GM10248 (cell line): Measurements from ENCODE around the gene VMP1.
"Not testable (repeated sequence)": the region's sequence is repeated elsewhere in the genome, so short reads cannot be mapped to it uniquely, and the experiment has no call there.

Source experiments
- CTCF ChIA-PET: fragments of 300-600 bp; sonication (Branson Sonifier 250); formaldehyde crosslinking; extraction: SDS; loops from one replicate; lab custom pipeline; 2021; ENCODE audit warnings: antibody characterized with exemption; lab: Yijun Ruan, JAX
- POLR2A ChIA-PET: fragments of 350-650 bp; sonication (Branson Sonifier 250); formaldehyde crosslinking; extraction: SDS; loops from one replicate; lab custom pipeline; 2020; ENCODE audit warnings: antibody characterized with exemption; lab: Yijun Ruan, JAX
- DNase-seq: peaks from one replicate; pipeline ENCODE4 v3.0.0; 2012; ENCODE audit errors: extremely low spot score
- CTCF ChIP-seq: IDR thresholded peaks from 2 replicates; pipeline ENCODE4 v1.5.1; 2012; ENCODE audit warnings: mild to moderate bottlenecking, low read depth; ENCODE audit errors: extremely low read depth, missing control alignments, control extremely low read depth

Gene VMP1

DNA sequence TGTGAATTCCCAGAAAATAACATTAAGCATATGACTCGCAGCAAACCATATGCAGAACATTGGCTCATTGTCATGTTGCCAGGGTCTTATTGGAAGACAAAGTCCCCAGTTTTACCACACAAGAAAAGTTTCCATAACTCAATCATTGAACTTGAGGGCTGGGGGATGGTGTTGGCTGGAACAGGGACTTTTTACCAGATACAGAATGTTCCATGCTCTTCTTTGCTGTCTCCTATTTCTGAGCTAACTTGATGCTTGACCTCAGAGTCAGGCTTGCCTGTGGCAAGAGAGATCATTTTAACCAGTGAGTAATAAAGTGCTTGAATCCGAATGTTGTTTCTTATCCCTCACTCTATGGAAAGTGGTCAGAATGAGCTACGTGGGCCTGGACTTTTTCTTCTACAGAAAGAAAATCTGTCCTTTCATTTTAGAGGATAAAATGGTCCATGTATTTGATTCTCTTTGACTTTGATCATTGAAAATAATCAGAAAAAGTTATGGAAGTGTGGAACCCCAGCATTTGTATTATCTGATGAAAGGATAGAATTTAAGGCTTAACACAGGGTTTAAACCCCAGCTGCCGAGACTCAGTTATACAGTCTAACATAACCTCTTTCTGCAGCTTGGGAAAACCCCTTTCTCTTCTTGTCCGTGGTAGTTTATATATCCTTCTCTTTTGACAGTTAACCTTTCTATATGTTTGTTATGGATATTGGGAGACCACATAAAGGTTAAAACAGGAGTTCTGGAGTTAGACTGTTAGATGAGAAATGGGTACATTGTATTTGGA lies 118.3 kb downstream of the VMP1 start:
- ChIA-PET CTCF (interaction anchor here (0.8 to 2.6 kb wide), 7 partner anchors 9 to 72 kb away, joined by 3 to 9 read pairs (median 4); no protein-coding TSS in a partner anchor), POLR2A (interaction anchor here (0.5 to 0.6 kb wide), 2 partner anchors 63 to 76 kb away, joined by 4 to 5 read pairs; no protein-coding TSS in a partner anchor)
- no peak for TF ChIP-seq CTCF
- no peak for DNase-seq

DNA sequence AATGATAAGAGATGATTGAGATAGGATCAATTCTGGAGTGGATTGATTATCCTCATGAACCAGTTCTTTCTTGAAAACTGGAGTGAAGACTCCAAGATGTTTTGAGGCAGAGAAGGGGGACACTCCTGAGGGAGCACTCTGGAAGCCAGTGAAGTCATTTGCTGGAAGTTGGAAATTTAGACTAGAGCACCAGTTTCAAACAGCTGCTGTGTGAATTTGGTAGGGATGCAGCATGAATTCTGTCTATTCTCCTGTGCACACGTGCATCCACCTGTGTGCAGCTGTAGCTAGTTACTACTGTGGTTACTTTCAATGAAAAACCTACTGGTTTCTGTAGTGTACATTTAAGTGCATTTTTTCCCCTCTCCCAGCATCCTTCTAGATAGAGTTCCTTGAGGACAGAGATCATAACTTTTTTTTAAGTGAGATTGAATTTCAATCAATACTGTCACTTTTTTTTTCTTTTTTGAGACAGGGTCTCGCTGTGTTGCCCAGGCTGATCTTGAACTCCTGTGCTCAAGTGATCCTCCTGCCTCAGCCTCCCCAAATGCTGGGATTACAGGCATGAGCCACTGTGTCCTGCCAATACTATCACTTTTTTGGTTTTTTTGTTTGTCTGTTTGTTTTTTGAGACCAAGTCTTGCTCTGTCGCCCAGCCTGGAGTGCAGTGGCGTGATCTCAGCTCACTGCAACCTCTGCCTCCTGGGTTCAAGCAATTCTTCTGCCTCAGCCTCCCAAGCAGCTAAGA lies 119.4 kb downstream of the VMP1 start:
- ChIA-PET POLR2A (interaction anchor here (1.4 to 1.9 kb wide), 2 partner anchors 40 to 75 kb away, joined by 4 to 9 read pairs; no protein-coding TSS in a partner anchor), CTCF (interaction anchor here (1.1 to 5.2 kb wide), 4 partner anchors 12 to 74 kb away, joined by 3 to 33 read pairs (median 12); no protein-coding TSS in a partner anchor)
- TF ChIP-seq CTCF: no peak
- no peak for DNase-seq

- ChIA-PET POLR2A (interaction anchor here (0.5 to 1.9 kb wide), 9 partner anchors 10 to 568 kb away, joined by 3 to 9 read pairs (median 5); no protein-coding TSS in a partner anchor), CTCF (interaction anchor here (0.6 to 5.2 kb wide), 8 partner anchors 9 to 75 kb away, joined by 3 to 33 read pairs (median 8); no protein-coding TSS in a partner anchor)
- no peak for TF ChIP-seq CTCF
- no peak for DNase-seq
These were observed 120.4 kb downstream of the VMP1 start for GRCh38 chr17:59827721-59828477.

- ChIA-PET CTCF (interaction anchor here (0.9 to 5.2 kb wide), 6 partner anchors 10 to 75 kb away, joined by 3 to 33 read pairs (median 14); no protein-coding TSS in a partner anchor), POLR2A (interaction anchor here (0.5 to 1.9 kb wide), 7 partner anchors 9 to 568 kb away, joined by 3 to 9 read pairs (median 5); no protein-coding TSS in a partner anchor)
- TF ChIP-seq CTCF: no peak
- no peak for DNase-seq
These were observed 121.0 kb downstream of the VMP1 start for GRCh38 chr17:59828478-59828760.

DNA sequence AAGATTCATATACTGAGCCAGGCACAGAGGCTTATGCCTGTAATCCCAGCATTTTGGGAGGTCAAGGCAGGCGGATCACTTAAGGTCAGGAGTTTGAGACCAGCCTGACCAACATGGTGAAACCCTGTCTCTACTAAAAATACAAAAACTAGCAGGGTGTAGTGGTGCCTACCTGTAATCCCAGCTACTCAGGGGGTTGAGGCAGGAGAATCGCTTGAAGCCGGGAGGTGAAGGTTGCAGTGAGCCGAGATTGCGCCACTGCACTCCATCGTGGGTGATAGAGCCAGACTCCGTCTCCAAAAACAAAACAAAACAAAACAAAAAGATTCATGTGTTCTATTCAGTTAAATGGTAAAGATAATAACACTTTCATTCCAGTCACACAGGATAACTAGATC lies 121.4 kb downstream of the VMP1 start:
- DNase-seq: not testable (repeated sequence)
- ChIA-PET CTCF (interaction anchor here (2.2 to 5.2 kb wide), 3 partner anchors 10 to 42 kb away, joined by 12 to 33 read pairs (median 17); no protein-coding TSS in a partner anchor), POLR2A (interaction anchor here (1.1 to 1.9 kb wide), 4 partner anchors 10 to 65 kb away, joined by 3 to 11 read pairs (median 6); no protein-coding TSS in a partner anchor)

DNA sequence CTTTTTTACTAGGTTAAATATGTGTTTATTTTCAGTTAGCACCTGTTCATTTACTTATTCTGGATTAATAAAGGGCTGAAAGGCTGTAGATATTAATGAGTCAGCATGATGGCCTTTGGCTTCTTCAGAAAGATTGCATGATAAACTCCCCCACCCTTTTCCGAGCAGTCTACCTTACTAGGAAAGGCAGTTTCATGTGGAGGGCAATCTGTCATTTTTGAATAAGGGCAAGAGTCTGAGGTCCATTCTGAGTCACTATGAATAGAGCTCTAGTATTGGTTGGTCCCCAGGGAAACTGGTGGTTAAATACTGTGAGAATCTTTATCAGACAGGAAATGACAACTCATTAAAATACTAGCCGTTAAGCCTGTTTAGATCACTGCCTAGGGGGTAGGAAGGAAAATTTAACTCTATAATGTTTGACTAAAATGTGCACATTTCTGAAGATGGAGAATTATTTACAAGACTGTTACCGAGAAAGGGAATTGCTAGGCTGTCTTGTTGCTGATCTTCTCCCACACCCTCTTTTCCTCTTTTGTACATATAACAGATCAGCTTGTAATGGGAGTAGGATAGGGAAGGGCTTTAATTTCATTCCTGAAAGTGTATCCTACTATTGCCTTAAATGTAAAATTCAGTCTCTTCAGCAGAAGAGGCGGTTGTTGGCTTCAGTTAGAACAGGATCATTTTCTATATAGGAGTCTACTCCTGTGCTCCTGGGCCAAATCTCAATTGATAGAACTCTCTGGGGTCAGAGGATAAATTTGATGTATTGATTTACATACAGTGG lies 122.0 kb downstream of the VMP1 start:
- CTCF ChIA-PET: interaction anchor here (0.8 to 5.2 kb wide), 5 partner anchors 9 to 43 kb away, joined by 3 to 33 read pairs (median 12); no protein-coding TSS in a partner anchor
- DNase-seq: peak; percentile 65
- POLR2A ChIA-PET: interaction anchor here (0.9 to 1.3 kb wide), 4 partner anchors 10 to 65 kb away, joined by 3 to 11 read pairs (median 4); no protein-coding TSS in a partner anchor
- TF ChIP-seq CTCF: no peak
